ENCODE measurements around the gene ZNF350.
A peak's percentile ranks its signal among the peaks of the same experiment; 100 is the strongest.
"Not testable (repeated sequence)": the region's sequence is repeated elsewhere in the genome, so short reads cannot be mapped to it uniquely, and the experiment has no call there.

Gene ZNF350

DNA sequence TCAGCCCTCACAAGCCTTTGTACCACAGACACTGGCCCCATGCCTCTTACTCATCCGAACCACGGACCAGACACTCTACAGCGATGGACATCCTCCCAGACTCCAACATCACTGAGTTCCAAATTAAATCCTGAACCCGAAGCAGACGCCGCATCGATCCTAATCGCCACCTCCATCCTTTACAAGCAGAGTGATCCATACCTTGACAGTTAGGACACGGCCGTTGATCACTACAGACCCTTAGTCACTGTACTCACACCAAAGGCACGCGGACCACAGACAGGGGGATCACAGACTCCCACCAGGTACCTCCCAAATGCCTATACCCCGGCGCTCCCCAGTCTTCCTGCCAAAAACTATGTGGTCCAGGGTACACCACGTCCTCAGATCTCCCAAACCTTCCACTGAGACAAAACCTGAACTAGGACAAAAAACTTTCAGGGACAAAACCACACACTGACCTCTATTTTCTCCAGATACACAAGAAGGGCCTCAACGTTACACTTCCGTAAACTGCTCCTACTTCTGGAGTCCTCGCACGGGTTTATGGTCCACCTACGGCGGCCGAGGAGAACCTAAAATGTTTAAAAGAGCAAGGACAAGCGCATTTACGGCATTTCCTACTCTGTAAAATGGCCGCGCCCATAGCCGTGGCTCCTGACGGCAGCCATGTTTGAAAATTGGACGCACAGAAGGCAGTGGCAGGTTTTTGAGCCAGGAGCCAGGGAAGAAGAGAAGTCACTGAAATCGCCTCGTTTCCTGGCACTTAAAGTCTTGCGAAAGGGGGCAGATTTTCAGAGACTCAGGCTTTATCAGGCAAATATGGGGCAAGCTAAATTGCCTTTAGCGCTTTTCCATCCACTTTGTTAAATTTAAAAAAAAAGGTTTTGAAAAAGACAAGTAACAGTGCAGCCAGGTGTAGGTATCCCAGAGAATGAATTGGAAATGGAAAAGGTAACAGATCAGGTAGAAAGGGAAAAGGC, at the start of gene ZNF350:
Gene ZNF350, minus strand, starts transcription at position 532 of the 983 bp plus-strand sequence. CDS start 12,480 bp downstream, outside the sequence.
- peak; percentile 95 to 98 (median 97) for DNase-seq

DNA sequence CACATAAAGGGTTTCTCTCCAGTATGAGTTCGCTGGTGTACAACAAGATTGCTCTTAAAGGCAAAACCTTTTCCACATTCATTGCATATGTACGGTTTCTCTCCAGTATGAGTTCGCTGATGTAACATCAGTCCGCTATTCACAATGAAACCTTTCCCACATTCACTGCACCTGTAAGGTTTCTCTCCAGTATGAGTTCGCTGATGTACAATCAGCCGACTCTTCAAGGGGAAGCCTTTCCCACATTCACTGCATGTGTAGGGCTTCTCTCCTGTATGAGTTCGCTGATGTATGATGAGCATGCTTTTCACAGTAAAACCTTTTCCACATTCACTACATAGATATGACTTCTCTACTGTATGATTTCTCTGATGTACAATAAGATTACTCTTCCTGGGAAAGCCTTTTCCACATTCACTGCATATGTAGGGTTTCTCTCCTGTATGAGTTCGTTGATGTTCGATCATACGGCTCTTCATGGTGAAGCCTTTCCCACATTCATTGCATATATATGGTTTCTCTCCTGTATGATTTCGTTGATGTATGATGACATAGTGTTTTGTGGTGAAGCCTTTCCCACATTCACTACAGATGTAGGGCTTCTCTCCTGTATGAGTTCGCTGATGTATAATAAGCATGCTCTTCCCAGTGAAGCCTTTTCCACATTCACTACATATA, 47.5 kb upstream of the ZNF350 start:
- no peak for DNase-seq

DNA sequence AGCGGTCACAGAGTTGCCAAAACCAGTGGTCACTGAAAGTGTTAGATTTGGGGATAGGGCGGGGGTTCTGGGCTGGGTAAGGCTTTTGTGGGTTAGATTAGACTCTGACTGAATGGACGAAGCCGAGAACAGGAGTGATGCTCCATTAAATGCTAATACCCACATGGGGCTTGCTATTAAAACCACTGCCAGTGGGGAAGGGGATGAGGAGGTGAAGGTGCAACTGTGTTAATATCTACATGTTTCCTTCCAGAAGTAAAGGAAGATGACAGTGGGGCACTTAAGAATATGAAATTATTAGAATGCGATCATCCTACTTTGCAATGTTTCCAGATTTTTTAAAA, 42.1 kb upstream of the ZNF350 start:
- no peak for DNase-seq

DNA sequence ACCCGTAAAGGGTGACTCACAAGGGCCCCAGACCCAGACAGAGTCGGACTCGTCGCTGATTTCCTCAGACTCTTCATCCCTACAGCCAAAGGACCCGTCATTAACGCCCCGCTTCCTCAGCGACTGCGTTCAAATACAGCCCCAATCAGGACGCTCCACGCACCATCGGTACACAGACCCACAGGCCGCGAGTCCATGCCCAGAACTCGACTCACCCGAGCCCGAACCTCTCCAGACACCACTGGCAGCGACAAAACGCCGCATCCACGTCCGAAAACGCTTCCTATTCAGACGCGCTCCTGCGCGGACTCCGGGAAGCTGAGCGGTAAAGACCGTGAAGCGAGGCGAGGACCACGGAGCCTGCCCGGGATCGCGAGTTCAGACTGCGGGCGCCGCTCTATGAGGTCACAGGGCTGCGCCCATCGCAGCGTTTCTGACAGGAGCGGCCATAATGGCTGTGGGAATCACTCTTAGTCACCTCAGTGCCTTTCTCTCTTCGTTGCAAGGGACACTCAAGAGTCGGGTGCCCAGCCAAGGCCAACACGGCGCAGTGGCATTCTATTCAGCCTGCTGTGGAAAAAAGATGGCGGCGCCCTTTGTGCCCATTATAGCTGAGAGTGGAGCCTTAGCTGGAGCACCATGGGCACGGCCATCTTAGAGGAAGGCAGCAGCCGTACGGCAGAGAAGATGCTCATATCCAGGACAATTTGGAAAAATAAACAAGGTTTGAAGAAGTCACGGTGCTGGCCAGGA, 41.6 kb upstream of the ZNF350 start, which contains the start of gene ZNF614:
Gene ZNF614, minus strand, starts transcription at position 353 of the 753 bp plus-strand sequence. CDS start 2,634 bp downstream, outside the sequence.
- DNase-seq: peak; percentile 89 to 94 (median 93)

DNA sequence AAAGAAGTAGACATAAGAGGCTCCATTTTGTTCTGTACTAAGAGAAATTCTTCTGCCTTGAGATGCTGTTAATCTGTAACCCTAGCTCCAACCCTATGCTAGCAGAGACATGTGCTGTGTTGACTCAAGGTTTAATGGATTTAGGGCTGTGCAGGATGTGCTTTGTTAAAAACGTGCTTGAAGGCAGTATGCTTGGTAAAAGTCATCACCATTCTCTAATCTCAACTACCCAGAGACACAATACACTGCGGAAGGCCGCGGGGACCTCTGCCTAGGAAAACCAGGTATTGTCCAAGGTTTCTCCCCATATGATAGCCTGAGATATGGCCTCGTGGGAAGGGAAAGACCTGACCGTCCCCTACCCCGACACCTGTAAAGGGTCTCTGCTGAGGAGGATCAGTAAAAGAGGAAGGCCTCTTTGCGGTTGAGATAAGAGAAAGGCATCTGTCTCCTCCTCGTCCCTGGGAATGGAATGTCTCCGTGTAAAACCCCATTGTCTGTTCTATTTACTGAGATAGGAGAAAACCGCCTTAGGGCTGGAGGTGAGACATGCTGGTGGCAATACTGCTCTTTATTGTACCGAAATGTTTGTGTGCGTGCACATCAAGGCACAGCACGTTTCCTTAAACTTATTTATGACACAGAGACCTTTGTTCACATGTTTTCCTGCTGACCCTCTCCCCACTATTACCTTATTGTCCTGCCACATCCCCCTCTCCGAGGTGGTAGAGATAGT, 39.8 kb upstream of the ZNF350 start:
- not testable (repeated sequence) for DNase-seq

DNA sequence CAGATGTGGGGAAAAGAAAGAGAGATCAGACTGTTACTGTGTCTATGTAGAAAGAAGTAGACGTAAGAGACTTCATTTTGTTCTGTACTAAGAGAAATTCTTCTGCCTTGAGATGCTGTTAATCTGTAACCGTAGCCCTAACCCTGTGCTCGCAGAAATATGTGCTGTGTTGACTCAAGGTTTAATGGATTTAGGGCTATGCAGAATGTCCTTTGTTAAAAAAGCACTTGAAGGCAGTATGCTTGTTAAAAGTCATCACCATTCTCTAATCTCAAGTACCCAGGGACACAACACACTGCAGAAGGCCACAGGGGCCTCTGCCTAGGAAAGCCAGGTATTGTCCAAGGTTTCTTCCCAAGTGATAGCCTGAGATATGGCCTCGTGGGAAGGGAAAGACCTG, 37.8 kb upstream of the ZNF350 start:
- DNase-seq: not testable (repeated sequence)

DNA sequence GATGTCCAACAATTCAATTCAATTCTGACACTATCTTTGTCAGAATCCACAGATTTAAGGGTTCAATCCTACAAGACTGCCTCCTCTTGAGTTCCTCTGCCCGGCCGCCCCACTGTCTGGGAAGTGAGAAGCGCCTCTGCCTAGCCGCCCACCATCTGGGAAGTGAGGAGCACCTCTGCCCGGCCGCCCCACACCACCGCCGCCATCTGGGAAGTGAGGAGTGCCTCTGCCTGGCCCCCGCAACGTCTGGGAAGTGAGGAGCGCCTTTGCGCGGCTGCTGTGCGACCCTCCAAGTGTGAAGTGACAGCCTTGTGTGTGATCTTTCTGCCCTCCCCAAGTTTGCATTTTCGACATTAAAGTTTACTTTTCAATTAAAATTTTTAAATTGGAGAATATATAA, 35.6 kb upstream of the ZNF350 start:
- no peak for DNase-seq

DNA sequence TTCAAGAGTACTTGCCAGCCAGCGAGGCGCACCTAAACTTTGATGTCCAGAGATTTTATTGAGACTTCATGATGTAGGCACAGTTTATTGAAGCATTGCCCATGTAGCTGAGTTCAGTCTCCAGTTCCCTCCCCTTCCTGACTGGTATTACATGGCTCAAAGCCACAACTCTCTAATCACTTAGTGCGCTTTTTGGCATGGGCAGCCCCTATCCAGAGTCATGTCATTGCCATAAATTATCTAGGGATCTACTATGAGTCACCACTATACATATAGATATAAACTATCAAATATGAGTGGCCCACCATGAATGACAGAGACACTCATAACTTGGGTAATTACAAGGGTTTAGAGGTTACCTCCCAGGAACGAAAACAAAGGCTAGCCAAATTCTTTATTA, 33.9 kb upstream of the ZNF350 start:
- DNase-seq: no peak

DNA sequence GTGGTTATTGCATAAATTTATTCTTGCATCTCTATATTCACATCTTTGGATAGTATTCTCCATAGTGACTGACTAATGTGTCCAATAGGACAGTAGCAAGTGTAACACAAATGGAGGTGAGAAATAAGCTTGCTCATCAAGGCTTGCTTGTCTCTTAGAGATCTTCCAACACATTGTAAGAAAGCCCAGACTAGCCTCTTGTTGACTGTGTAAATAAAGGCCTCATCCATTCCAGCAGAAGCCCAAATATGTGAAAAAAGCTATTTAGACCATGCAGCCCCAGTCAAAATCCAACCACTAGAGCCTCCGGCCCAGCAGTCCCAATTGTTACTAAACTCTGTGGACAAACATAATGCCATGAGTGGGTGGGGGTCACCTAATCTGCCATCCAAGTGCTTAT, 24.0 kb upstream of the ZNF350 start:
- DNase-seq: no peak

DNA sequence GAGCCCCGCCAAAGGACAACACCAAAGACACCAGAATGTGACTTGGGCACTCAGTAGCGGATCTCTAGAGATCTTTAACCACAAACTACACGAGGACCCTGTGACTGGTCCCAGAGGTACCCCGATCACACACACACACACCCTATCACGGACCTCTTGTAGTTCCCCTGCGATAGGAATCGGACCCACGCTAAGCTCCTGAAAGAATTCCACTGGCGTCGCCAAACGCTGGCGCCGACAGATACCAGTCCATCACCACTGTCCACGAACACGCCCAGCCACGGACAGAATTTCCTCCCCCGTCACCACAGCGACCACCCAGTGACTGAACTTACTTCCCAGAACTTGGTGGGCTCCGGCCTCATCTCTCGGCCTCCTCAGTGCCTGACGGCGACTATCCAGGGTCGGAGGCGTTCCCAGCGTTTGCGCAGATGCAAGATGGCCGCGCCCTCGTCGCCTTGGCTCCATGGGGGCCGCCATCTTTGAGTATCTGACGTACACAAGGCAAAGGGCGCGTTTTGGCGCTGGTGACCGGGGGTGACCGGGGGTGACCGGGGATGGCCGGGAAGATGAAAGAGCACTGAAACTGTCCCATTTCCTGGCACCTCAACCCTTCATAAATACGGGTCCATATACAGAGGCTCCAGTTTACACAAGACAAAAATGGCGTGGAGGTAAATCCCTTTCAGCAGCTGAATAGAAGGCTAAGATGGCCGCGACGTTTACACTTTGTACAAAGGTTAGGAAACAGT, 21.3 kb upstream of the ZNF350 start, which contains the start of gene ZNF615:
Gene ZNF615, minus strand, starts transcription at position 406 of the 752 bp plus-strand sequence. CDS start 4,500 bp downstream, outside the sequence.
- peak; percentile 93 to 95 (median 95) for DNase-seq

DNA sequence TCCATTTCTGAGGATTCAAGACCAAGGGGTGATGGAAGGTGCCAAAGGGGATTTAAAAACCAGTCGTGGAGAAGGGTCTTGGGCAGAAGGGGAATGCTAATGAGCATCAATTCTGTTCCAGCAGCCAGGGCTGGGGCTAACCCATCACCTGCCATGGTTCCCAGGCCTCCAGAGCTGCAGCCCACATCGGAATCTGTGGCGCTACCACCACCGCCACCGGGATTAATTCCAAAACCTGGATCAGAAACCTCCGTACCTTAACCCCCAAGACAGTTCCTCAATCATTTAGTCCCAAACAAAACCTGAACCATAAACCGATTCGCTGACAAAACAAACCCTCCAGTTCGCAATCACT, 20.8 kb upstream of the ZNF350 start:
- peak in 1 of 3 donors; percentile 2 for DNase-seq

DNA sequence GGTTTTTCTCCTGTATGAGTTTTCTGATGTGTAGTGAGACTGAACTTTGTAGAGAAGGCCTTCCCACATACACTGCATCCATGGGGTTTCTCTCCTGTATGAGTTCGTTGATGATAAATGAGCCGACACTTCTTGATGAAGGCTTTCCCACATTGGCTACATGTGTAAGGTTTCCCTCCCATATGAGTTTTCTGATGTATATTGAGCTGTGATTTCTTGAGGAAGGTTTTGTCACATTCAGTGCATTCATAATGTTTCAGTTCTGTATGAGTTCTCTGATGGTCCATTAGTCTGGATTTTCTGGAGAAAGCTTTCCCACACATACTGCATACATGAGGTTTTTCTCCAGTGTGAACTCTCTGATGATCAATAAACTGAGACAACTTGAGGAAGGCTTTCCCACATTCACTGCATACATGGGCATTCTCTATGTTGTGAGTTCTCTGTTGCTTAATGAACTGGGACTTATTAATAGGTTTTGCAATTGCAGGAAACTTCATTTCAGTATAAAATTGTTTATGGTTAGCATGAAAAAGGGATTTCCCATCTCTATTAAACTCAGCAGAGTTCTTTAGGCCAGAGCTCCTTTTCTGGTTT, 7.5 kb upstream of the ZNF350 start:
- DNase-seq: no peak

DNA sequence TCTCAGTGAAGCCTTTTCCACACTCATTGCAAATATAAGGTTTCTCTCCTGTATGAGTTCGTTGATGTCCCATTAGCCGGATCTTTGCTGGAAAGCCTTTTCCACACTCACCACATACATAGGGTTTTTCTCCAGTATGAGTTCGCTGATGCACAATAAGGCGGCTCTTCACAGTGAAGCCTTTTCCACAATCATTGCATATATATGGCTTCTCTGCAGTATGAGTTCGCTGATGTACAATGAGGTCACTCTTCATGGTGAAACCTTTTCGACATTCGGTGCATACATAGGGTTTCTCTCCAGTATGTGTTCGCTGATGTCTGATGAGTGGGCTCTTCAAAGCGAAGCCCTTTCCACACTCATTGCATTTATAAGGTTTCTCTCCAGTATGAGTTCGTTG, 6.8 kb upstream of the ZNF350 start:
- DNase-seq: no peak

DNA sequence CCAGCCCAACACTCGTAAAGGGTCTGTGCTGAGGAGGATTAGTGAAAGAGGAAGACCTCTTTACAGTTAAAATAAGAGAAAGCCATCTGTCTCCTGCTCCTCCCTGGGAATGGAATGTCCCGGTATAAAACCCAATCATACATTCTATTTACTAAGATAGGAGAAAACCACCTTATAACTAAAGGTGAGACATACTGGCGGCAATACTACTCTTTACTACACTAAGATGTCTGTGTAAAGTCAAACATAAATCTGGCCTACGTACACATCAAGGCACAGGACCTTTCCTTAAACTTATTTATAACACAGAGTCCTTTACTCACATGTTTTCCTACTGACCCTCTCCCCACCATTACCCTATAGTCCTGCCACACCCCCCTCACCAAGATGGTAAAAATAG, 3.3 kb downstream of the ZNF350 start:
- DNase-seq: no peak

DNA sequence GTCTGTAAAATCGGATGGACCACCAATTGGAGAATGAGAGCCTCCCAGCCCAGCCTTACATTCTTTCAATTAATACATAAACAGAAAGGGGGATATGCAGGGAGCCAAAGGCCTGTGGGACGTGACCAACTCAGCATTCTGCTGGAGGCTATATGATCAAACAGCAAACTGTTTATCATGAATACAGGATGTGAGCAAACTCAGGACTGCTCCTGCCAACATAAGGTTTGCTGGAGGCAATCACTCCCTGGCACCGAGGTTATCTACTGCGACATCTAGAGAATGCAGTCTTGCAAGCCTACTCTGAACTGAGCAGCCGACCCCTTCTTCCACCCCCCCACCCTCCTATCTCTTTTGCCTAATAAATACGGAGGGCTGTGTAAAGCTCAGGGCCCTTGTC, 5.7 kb downstream of the ZNF350 start:
- not testable (repeated sequence) for DNase-seq

DNA sequence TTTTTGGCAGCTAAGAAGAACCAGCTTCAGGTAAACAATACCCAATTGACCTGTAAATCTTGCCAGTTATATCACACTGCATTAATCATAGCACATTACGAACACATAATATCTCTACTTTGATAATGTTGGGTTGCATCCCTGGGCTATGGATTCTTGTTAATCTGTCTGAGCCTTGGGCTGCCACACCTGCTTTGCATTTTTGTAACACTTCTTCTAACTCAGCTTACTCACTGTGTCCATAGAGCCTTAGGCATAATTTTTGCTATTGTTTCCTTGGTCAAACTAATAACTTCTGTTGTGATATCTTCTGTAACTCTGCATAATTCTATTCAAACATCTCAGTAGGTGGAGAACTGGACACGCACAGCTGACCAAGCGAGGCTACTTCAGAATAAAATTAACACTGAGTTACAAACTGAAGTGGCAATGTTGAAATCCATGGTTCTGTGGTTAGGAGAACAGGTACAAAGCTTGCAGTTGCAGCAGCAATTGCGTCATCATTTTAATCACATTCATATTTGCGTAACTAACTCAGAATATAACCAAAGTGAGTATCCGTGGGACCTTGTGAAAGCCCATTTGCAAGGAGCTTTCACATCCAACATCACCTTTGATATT, 6.4 kb downstream of the ZNF350 start:
- no peak for DNase-seq

DNA sequence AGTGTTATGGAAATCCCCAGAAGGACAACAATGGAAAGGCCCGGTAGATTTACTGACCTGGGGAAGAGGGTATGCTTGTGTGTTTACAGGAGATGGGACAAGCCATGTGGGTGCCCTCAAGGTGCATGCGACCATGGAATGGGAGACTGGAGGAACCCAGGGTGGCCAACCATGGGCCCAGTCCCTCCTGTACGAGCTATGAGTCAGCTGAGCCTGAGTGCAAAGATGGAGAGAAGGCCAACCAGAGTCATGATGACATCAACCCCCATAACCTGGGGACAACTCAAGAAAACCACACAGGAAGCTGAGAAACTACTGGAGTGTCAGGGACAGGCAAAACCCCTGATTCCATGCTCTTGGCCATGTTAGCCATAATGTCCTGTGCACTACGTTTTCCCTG, 7.8 kb downstream of the ZNF350 start:
- no peak for DNase-seq

DNA sequence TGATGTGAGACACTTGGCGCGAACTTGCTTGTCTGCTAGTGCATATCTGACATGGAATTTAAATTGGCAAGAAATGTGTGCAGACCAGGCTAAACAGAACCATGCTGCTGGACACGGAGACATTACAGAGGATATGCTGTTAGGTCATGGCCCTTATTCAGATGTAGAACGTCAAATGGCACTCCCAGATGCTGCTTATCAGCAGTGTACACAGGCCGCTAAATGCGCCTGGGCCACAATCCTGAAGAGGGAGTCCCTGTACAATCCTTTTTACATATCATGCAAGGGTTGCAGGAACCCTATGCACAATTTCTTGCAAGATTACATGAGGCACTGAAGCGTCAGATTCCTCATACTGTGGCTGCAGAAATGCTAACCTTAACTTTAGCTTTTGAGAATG, 9.3 kb downstream of the ZNF350 start:
- DNase-seq: no peak

DNA sequence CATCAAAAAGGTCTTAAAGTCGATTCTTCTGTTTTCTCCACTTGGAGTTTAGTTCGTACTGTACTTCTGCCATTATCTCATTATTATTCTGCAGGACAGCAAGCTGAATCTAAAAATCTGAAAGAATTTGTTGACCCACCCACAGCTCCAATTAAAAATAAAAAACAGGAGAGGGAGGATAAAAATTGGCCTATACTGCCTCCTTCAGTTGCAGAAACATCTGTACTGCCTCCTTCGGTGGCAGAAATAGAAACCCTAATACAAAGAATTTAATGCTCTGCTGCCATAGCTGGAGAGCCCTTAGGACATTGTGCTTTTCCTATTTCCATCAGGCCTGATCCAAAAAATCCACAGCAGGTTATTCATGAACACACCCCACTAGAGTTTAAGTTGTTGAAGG, 9.8 kb downstream of the ZNF350 start:
- no peak for DNase-seq

DNA sequence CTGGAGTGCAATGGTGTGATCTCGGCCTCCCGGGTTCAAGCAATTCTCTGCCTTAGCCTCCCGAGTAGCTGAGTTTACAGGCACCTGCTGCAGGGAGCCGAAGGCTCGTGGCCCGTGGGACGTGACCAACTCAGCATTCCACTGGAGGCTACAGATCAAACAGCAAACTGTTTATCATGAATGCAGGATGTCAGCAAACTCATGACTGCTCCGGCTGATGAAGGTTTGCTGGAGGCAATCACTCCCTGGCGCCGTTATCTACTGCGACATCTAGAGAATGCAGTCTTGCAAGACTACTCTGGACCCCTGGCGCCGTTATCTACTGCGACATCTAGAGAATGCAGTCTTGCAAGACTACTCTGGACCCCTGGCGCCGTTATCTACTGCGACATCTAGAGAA, 10.9 kb downstream of the ZNF350 start:
- not testable (repeated sequence) for DNase-seq

DNA sequence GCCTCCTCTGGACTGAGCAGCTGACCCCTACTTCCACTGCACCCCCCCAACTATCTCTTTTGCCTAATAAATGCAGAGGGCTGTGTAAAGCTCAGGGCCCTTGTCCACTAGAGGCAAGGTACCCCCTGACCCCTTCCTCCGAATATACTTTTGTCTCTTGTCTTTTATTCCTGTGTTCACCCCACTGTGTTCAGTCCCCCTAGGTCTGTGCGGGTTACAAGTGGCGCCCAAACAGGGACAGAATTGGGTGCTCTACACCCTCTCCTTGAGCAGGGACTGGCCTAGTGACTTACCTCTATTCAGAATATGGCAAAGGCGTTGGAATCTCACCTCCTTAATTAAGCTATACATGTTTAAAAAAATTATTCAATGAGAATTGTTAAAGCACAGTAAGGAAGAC, 15.0 kb downstream of the ZNF350 start:
- peak in 1 of 3 donors; percentile 41 for DNase-seq

Measured in suppressor macrophage treated with lipopolysaccharide for 1 hour (primary cell).